ENCODE results near the gene C16orf87. TPM values are rescaled to one million over a fixed set of nuclear protein-coding genes. Genes with fewer than 3 reads are reported as not detected.

Gene C16orf87
- total RNA-seq, 2 donors from 2014 or later: 8.1 to 24.4 TPM

DNA sequence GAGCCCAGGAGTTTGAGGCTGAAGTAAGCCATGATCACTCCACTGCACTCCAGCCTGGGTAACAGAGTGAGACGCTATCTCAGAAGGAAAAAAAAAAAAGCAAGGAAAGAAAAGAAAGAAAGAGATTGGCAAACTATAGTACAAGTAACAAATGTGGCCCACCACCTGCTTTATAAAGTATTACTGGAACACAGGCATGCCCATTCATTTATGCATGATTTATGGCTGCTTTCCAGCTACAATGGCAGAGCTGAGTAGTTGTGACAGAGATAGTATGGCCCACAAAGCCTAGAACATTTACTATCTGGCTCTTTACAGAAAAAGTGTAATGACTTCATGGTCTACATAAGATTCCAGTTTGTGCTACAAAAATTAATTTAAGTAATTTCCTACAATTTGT lies 23.6 kb downstream of the C16orf87 start:
- H3K27me3 ChIP-seq (replicated peaks; ENCODE audit: insufficient read depth): no peaks in the 10 kb centered on the region
- WGBS: 95% methylated on average over 1 of the region's 1 CpG

DNA sequence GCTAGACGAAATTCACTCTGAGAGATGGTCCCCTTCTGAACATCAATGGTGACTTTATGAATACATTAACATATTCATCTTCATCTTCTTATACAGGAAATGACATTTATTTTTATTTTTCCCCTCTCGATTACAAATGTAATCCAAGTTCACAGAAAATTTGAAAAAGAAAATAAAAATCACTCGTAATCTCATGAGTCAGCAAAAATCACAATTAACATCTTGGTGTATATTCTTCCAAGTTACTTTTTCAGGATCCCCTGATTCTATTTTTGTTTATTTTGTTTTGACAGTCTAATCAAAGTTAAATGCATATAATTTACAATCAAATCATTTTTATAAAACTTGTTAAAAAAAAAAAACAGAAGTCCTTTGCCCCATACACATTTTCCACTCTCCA lies 27.6 kb downstream of the C16orf87 start:
- Histone ChIP-seq H3K36me3 (no peaks in the 10 kb centered on the region), H3K27ac (no peak overlapping the region), H3K27me3 (replicated peaks; ENCODE audit: insufficient read depth) (no peaks in the 10 kb centered on the region), H3K4me1 (replicated peaks) (no peaks in the 10 kb centered on the region), H3K4me3 (no peak overlapping the region), H3K9me3 (no peaks in the 10 kb centered on the region)
- intact Hi-C loops (cut with DNase I): loop anchor here (10.0 kb wide), 1 partner anchor 119 kb away; the partner anchor contains the start of genes ORC6 and VPS35
- TF ChIP-seq POLR2A (IDR thresholded peaks at IDR 0.05) (no peak), POLR2AphosphoS5 (IDR thresholded peaks at IDR 0.05) (no peak)
- TF ChIP-seq, protein P1, sequence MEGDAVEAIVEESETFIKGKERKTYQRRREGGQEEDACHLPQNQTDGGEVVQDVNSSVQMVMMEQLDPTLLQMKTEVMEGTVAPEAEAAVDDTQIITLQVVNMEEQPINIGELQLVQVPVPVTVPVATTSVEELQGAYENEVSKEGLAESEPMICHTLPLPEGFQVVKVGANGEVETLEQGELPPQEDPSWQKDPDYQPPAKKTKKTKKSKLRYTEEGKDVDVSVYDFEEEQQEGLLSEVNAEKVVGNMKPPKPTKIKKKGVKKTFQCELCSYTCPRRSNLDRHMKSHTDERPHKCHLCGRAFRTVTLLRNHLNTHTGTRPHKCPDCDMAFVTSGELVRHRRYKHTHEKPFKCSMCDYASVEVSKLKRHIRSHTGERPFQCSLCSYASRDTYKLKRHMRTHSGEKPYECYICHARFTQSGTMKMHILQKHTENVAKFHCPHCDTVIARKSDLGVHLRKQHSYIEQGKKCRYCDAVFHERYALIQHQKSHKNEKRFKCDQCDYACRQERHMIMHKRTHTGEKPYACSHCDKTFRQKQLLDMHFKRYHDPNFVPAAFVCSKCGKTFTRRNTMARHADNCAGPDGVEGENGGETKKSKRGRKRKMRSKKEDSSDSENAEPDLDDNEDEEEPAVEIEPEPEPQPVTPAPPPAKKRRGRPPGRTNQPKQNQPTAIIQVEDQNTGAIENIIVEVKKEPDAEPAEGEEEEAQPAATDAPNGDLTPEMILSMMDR (IDR thresholded peaks at IDR 0.05): no peak
- 85% methylated on average over 3 of the region's 3 CpGs for WGBS
- DNase-seq (ENCODE audit: low spot score): no peak

More for the DNA sequence above, 23.6 kb downstream of the C16orf87 start:
- Histone ChIP-seq H3K27ac (no peak overlapping the region), H3K4me1 (replicated peaks) (no peaks in the 10 kb centered on the region), H3K9me3 (no peaks in the 10 kb centered on the region), H3K4me3 (no peak overlapping the region), H3K36me3 (no peaks in the 10 kb centered on the region)
- intact Hi-C loops (cut with DNase I): loop anchor here (10.0 kb wide), 1 partner anchor 123 kb away; the partner anchor contains the start of genes ORC6 and VPS35
- TF ChIP-seq POLR2A (IDR thresholded peaks at IDR 0.05) (no peak), POLR2AphosphoS5 (IDR thresholded peaks at IDR 0.05) (no peak)
- TF ChIP-seq, protein P1 (IDR thresholded peaks at IDR 0.05): no peak
- no peak for DNase-seq (ENCODE audit: low spot score)

DNA sequence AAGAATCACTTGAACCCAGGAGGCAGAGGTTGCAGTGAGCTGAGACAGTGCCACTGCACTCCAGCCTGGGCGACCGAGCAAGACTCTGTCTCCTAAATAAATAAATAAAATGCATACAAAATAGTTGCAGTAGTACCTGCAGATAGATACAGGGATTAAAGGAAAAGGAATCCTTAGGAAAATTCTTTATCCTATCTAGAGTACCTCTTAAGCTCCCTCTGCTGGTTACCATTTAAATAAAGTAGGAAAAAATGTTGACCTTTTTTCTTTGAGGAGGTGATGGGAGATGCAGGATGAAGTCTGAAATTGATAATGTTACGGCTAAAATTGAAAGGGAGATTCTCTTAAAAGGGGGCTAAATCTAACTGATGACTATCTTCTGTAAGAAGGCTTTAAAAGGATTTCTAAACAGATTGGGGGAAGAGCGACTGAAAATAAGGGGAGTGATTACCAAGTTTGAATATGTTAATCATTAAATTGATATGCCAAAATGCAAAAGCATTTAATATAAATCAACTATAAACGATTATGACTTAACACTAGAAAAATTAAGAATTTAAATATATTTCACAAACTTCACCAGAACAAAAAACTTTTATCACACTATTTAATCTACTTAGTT lies 29.4 kb downstream of the C16orf87 start:
- H3K4me3 ChIP-seq: no peak overlapping the region
- no peak for DNase-seq (ENCODE audit: low spot score)
- no peaks in the 10 kb centered on the region for H3K9me3 ChIP-seq
- no peak overlapping the region for H3K27ac ChIP-seq
- WGBS: 78% methylated on average over 5 of the region's 5 CpGs
- no peaks in the 10 kb centered on the region for H3K36me3 ChIP-seq
- no peaks in the 10 kb centered on the region for H3K4me1 ChIP-seq (replicated peaks)
- H3K27me3 ChIP-seq (replicated peaks; ENCODE audit: insufficient read depth): no peaks in the 10 kb centered on the region
- no peak for TF ChIP-seq POLR2A (IDR thresholded peaks at IDR 0.05)
- TF ChIP-seq, protein P1 (IDR thresholded peaks at IDR 0.05): peak in 3 of 4 experiments; percentile 24 to 36 (median 28)
- TF ChIP-seq POLR2AphosphoS5 (IDR thresholded peaks at IDR 0.05): no peak
- intact Hi-C loops (cut with DNase I): loop anchor here (10.0 kb wide), 1 partner anchor 117 kb away; the partner anchor contains the start of genes ORC6 and VPS35

GRCh38 chr16:46800494-46800893 lies 30.5 kb downstream of the C16orf87 start:
- 97% methylated on average over 1 of the region's 1 CpG for WGBS
- Histone ChIP-seq H3K36me3 (no peaks in the 10 kb centered on the region), H3K27me3 (replicated peaks; ENCODE audit: insufficient read depth) (no peaks in the 10 kb centered on the region), H3K4me3 (no peak overlapping the region), H3K9me3 (no peaks in the 10 kb centered on the region), H3K27ac (no peak overlapping the region), H3K4me1 (replicated peaks) (no peaks in the 10 kb centered on the region)
- intact Hi-C loops (cut with DNase I): loop anchor here (10.0 kb wide), 1 partner anchor 116 kb away; the partner anchor contains the start of genes ORC6 and VPS35
- TF ChIP-seq, protein P1 (IDR thresholded peaks at IDR 0.05): no peak
- TF ChIP-seq POLR2A (IDR thresholded peaks at IDR 0.05) (no peak), POLR2AphosphoS5 (IDR thresholded peaks at IDR 0.05) (no peak)
- DNase-seq (ENCODE audit: low spot score): no peak

GRCh38 chr16:46797501-46797900 lies 33.5 kb downstream of the C16orf87 start:
- WGBS: 89% methylated on average over 4 of the region's 4 CpGs
- no peaks in the 10 kb centered on the region for H3K9me3 ChIP-seq

More at GRCh38 chr16:46797501-46797900, 33.5 kb downstream of the C16orf87 start:
- Histone ChIP-seq H3K36me3 (no peaks in the 10 kb centered on the region), H3K4me3 (no peak overlapping the region), H3K4me1 (replicated peaks) (no peaks in the 10 kb centered on the region), H3K27ac (no peak overlapping the region), H3K27me3 (replicated peaks; ENCODE audit: insufficient read depth) (no peaks in the 10 kb centered on the region)
- intact Hi-C loops (cut with DNase I): no loop called here
- no peak for TF ChIP-seq POLR2A (IDR thresholded peaks at IDR 0.05)
- TF ChIP-seq, protein P1 (IDR thresholded peaks at IDR 0.05): no peak
- no peak for TF ChIP-seq POLR2AphosphoS5 (IDR thresholded peaks at IDR 0.05)
- no peak for DNase-seq (ENCODE audit: low spot score)
